H7 (cell line): ENCODE results near the gene SLC24A3. TPM values are rescaled to one million over a fixed set of nuclear protein-coding genes. Genes with fewer than 3 reads are reported as not detected.

Source experiments
- DNase-seq: peaks from one replicate; pipeline ENCODE4 v3.0.0; 2012
- H3K27me3 ChIP-seq: 2 replicates; pipeline ENCODE4 v1.6.0; 2011; ENCODE audit warnings: mild to moderate bottlenecking, low read length; ENCODE audit not compliant: control insufficient read depth, insufficient read depth
- H3K36me3 ChIP-seq: replicated peaks from 2 replicates; pipeline ENCODE4 v1.5.1; 2011; ENCODE audit warnings: low read length; ENCODE audit not compliant: control insufficient read depth, insufficient read depth
- H3K4me3 ChIP-seq: 2 replicates; pipeline ENCODE4 v1.5.1; 2011; ENCODE audit warnings: low read depth, mild to moderate bottlenecking, control low read depth, low read length, moderate library complexity; ENCODE audit not compliant: insufficient read depth
- total RNA-seq: library from RNA; depleted of rRNA; stranded (reverse); fragments of >200 nt; shearing (Covaris generic); gene quantifications from 2 replicates; pipeline ENCODE4 v1.2.3, GENCODE V29; 2014

Gene SLC24A3
- total RNA-seq, 1 experiment from 2014 or later, result 0.48 TPM

DNA sequence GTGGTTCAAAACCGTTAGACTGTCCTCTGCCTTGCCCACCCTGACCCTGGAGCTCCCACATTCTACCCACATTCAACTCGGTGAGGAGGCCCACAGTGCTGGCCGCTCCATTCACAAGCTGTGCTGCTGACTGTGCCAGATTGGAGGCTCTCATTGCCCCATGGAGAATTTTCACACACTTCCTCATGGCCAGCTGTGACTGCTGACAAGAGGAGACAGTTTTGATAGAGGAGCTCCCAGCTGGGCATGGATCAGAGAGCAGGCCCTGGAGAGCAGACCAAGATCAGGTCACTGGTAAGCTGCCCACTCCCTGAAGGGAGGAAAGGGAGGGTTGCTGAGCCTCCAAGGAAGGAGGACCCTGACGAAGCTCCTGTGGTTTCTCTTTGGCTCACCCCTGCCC lies 299.5 kb downstream of the SLC24A3 start:
- Histone ChIP-seq H3K4me3 (no peak overlapping the region), H3K27me3 (no peaks in the 10 kb centered on the region), H3K36me3 (no peaks in the 10 kb centered on the region)
- DNase-seq, result no peak

GRCh38 chr20:19512886-19513677 lies 300.6 kb downstream of the SLC24A3 start:
- DNase-seq, result no peak
- no peak overlapping the region for H3K4me3 ChIP-seq
- H3K36me3 ChIP-seq, result no peaks in the 10 kb centered on the region

DNA sequence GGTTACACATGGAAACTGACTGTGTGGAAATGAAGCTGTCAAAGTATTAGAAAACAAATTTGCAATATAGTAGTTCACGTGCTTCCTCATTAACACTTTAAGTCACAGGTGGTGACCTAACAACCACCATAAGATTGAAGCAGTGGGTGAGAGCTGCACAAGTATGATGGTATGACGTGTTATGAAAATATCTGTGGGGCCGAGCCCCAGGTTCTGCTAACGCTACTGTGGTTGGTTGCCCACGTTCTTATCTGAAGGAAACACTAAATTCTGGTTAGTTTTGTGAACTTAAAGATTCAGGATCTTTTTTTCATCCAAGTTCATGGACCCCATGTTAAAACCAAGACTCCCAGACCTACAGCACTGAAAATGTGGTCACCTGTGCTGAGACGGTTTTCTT lies 302.6 kb downstream of the SLC24A3 start:
- no peaks in the 10 kb centered on the region for H3K36me3 ChIP-seq
- no peaks in the 10 kb centered on the region for H3K27me3 ChIP-seq
- no peak for DNase-seq
- H3K4me3 ChIP-seq, result no peak overlapping the region

More at GRCh38 chr20:19512886-19513677, 300.6 kb downstream of the SLC24A3 start:
- no peaks in the 10 kb centered on the region for H3K27me3 ChIP-seq

DNA sequence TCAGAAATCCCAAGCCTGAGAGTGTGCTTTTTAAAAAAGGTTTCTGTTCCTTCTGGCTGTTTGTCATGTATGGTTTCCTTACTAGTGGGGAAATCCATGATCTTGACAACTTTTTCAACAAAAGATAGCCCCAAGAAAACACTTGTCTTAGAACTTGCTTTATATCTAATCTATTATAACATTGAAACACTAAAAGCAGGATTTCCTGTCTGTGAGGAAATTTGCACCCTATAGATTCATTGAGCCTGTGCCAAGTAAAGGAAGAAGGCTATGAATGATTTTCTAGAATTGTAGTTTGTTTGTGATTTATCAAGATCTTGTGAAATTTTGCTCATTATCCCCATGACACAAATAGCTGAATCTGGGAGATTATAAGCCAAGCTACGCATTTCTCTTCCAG lies 307.0 kb downstream of the SLC24A3 start:
- DNase-seq, result no peak
- Histone ChIP-seq H3K36me3 (no peaks in the 10 kb centered on the region), H3K27me3 (no peaks in the 10 kb centered on the region), H3K4me3 (no peak overlapping the region)

GRCh38 chr20:19520261-19520660 lies 307.8 kb downstream of the SLC24A3 start:
- Histone ChIP-seq H3K36me3 (no peaks in the 10 kb centered on the region), H3K4me3 (no peak overlapping the region), H3K27me3 (no peaks in the 10 kb centered on the region)
- no peak for DNase-seq

GRCh38 chr20:19522071-19522801 lies 309.8 kb downstream of the SLC24A3 start:
- no peaks in the 10 kb centered on the region for H3K36me3 ChIP-seq
- H3K4me3 ChIP-seq, result no peak overlapping the region
- DNase-seq, result no peak
- no peaks in the 10 kb centered on the region for H3K27me3 ChIP-seq

- Histone ChIP-seq H3K27me3 (no peaks in the 10 kb centered on the region), H3K4me3 (no peak overlapping the region), H3K36me3 (no peaks in the 10 kb centered on the region)
- no peak for DNase-seq
Measured at GRCh38 chr20:19522836-19523590, 310.6 kb downstream of the SLC24A3 start.

GRCh38 chr20:19524691-19525090 lies 312.2 kb downstream of the SLC24A3 start:
- no peak overlapping the region for H3K4me3 ChIP-seq
- H3K36me3 ChIP-seq, result no peaks in the 10 kb centered on the region
- H3K27me3 ChIP-seq, result no peaks in the 10 kb centered on the region
- no peak for DNase-seq

DNA sequence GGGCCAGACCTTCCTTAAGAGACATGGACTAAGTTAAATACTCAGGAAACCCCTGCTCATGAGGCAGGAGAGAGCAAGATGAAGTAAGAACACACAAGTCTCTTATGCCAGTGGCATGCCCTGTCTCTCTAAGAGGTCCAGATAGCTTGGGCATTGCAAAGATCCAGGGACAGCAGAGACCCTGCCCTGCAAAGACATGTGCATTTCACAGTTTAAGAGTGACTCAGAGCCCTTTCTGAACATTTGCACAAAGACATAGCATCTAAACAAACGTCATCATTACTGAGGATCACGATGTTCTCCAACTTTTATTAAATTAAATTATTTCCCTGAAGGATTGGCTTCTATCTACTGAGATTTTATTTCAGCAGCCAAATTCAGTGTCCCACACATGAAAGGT lies 315.1 kb downstream of the SLC24A3 start:
- no peaks in the 10 kb centered on the region for H3K27me3 ChIP-seq
- H3K36me3 ChIP-seq, result no peaks in the 10 kb centered on the region
- H3K4me3 ChIP-seq, result no peak overlapping the region
- no peak for DNase-seq

DNA sequence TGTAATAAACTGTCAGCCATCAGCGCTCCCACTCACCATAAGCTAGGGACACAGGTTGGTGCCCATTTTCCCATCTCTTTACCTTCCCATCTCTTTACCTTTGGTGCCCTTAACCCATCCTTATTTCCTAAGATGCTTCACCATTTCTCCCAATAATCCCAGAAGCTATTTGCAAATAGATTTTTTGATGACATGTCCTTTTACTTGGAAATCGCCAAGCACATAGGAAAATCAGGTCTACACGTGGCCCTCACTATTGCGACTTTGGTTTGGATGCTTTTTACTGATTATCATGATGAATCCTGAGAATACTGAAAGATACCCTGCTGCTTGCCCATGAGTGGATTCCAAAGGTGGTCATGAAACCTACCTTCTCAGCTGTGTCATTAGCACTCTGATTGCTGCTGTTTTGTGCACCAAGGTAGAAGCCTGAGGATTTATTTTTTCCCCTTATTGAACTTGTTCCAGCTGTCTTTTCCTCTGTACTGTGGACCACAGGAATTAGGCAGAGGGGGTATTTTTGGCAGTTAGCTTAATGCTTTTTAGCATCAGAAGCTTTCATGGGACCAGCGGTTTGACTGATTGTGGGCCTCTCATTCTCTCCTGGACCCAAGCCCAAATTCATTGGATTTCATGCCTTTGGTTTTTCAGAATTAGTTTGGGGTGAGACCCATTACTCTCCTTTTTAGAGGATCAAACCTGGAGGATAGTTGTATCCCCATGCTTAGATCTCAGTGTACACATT lies 316.0 kb downstream of the SLC24A3 start:
- Histone ChIP-seq H3K36me3 (no peaks in the 10 kb centered on the region), H3K27me3 (no peaks in the 10 kb centered on the region), H3K4me3 (no peak overlapping the region)
- DNase-seq, result no peak

DNA sequence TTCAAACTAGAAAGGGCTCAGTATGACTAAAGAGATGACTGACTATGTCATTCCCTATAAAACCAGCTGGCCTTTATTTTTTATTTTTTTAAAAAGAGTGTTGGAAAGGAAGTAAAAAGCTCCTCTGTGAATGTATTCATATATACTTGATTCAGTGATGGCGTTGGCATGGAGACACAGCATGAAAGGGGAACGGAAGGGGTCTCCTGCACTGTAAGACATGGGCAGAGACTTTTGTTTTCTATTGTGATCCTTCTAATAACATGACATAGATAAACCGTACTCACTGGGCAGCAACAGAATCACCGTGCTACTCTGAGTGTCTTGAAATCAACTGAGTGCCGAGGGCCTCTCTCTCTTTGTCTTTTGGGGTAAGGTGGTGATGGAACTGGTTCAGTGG lies 317.6 kb downstream of the SLC24A3 start:
- Histone ChIP-seq H3K4me3 (no peak overlapping the region), H3K36me3 (no peaks in the 10 kb centered on the region), H3K27me3 (no peaks in the 10 kb centered on the region)
- no peak for DNase-seq

GRCh38 chr20:19531446-19531845 lies 319.0 kb downstream of the SLC24A3 start:
- DNase-seq, result no peak
- Histone ChIP-seq H3K4me3 (no peak overlapping the region), H3K36me3 (no peaks in the 10 kb centered on the region), H3K27me3 (no peaks in the 10 kb centered on the region)

GRCh38 chr20:19538556-19538955 lies 326.1 kb downstream of the SLC24A3 start:
- H3K4me3 ChIP-seq, result no peak overlapping the region
- H3K36me3 ChIP-seq, result no peaks in the 10 kb centered on the region
- DNase-seq, result no peak
- no peaks in the 10 kb centered on the region for H3K27me3 ChIP-seq

DNA sequence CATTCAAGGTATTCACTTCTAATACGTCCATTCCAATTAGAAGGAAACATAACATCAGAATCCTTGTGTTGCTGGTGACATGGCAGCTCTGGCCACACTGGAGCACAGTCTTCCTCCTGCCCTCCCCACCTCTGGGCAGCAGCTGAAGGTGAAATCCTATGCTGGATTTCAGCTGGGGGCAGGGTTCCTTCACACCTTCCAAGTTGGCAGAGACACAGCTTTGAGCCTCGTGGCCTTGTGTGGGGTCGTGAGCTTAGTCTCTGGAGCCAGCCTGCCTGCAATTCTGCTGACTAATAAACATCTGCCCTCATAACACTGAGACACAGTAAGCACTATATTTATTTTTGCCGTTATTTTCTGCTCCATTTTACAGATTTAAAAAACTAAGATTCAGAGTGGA lies 326.7 kb downstream of the SLC24A3 start:
- no peaks in the 10 kb centered on the region for H3K36me3 ChIP-seq
- H3K27me3 ChIP-seq, result no peaks in the 10 kb centered on the region
- H3K4me3 ChIP-seq, result no peak overlapping the region
- no peak for DNase-seq
